ENCODE data around the gene TEC.

TEC gene

DNA sequence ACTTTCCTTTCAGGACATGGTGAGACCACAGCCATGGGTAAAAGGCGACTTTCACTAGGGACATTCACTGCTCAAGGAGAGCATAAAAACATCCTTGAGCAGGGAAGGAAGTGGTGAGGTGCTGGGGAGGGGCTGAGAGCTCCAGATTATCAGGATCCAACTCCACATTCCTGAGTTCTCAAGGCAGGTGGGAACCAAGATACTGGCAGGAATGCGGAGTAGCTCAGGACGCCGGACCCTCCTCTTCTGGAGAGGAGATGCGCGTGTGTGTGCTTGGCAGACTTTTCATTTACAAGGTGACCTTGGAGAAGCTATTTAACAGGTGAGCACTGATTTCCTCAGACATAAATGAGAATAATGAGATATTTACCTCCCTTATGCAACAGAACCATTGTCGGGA lies 94.3 kb downstream of the TEC start:
- Histone ChIP-seq H3K4me3 (ENCODE audit: low read length, poor library complexity, severe bottlenecking) (no peak overlapping the region), H3K27me3 (ENCODE audit: insufficient read depth, low read length, poor library complexity, severe bottlenecking) (no peaks in the 10 kb centered on the region), H2AFZ (ENCODE audit: low read length) (no peak overlapping the region), H3K9me3 (ENCODE audit: insufficient read depth, low read depth, low read length) (peaks cover 7% of the 10 kb centered on the region; the same call in 1 of the 2 replicates), H3K4me1 (ENCODE audit: insufficient read depth, low read length, poor library complexity, severe bottlenecking) (peaks cover 31% of the 10 kb centered on the region), H3K9me2 (replicated peaks; ENCODE audit: low read depth, low read length) (no peaks in the 10 kb centered on the region), H3K4me2 (ENCODE audit: low read depth, low read length, poor library complexity, severe bottlenecking) (peak overlapping the region; percentile 17), H3K79me2 (ENCODE audit: insufficient read depth, low read length) (peaks cover 58% of the 10 kb centered on the region), H4K20me1 (ENCODE audit: insufficient read depth, low read length, poor library complexity, severe bottlenecking) (peaks cover 14% of the 10 kb centered on the region), H3K9ac (ENCODE audit: low read depth, low read length, poor library complexity, severe bottlenecking) (no peak overlapping the region), H3K36me3 (ENCODE audit: insufficient read depth, low read length) (peaks cover 50% of the 10 kb centered on the region; the same call in 1 of the 2 replicates), H3F3A (ENCODE audit: low read depth) (no peaks in the 10 kb centered on the region; the same call in 1 of the 2 replicates)
- no peak for TF ChIP-seq EZH2phosphoT487 (IDR thresholded peaks at IDR 0.05; ENCODE audit: borderline replicate concordance)
- TF ChIP-seq, protein P1, sequence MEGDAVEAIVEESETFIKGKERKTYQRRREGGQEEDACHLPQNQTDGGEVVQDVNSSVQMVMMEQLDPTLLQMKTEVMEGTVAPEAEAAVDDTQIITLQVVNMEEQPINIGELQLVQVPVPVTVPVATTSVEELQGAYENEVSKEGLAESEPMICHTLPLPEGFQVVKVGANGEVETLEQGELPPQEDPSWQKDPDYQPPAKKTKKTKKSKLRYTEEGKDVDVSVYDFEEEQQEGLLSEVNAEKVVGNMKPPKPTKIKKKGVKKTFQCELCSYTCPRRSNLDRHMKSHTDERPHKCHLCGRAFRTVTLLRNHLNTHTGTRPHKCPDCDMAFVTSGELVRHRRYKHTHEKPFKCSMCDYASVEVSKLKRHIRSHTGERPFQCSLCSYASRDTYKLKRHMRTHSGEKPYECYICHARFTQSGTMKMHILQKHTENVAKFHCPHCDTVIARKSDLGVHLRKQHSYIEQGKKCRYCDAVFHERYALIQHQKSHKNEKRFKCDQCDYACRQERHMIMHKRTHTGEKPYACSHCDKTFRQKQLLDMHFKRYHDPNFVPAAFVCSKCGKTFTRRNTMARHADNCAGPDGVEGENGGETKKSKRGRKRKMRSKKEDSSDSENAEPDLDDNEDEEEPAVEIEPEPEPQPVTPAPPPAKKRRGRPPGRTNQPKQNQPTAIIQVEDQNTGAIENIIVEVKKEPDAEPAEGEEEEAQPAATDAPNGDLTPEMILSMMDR (conservative IDR thresholded peaks at IDR 0.05; ENCODE audit: low read length) = no peak

DNA sequence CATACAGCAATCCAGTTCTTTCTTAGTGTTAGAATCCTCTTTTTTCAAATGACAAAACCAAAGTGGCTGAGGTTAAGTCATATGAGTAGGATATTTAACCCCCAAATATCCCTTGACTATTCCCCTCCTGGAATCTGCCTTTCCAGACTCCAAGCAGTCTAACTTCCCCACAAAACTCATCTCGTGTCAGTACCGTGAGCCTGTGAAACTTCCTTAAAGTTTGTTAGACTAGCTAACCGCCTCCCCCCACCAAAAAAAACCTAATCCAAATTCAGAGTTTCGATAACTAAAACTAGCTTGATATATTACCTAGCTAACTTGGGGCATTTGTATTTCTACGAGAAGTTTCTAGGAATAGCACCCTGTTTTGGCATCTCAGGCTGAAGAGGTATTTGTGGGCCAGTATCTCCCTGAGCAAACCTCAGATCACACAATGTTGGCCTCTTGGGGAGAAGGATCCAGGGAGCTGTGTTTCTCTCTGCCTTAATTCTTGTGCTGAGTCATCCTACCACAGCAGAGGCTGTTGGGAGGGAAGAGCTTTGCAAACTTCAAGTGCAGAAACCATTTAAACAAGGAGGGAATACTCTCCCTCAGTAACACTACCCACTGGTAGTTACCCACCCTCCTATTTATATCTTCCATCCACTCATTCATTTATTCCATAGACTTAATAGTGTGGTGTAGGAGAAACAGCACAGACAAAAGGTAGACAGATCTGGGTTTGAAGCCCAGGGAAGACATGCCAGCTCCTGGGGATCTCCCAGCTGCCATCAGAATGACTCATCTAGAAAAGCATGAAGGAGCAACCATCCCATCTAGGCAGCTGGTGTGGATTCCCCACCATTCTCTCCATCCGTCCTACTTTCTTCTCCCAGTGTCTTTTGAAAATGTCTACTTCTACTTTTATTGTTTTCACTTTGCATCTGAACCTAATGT lies 96.3 kb downstream of the TEC start:
- Histone ChIP-seq H3K36me3 (ENCODE audit: insufficient read depth, low read length) (peaks cover 67% of the 10 kb centered on the region; the same call in 1 of the 2 replicates), H4K20me1 (ENCODE audit: insufficient read depth, low read length, poor library complexity, severe bottlenecking) (peaks cover 14% of the 10 kb centered on the region), H3K4me1 (ENCODE audit: insufficient read depth, low read length, poor library complexity, severe bottlenecking) (peaks cover 29% of the 10 kb centered on the region), H3K4me2 (ENCODE audit: low read depth, low read length, poor library complexity, severe bottlenecking) (peak overlapping the region; percentile 48), H3F3A (ENCODE audit: low read depth) (no peaks in the 10 kb centered on the region; the same call in 1 of the 2 replicates), H3K27me3 (ENCODE audit: insufficient read depth, low read length, poor library complexity, severe bottlenecking) (no peaks in the 10 kb centered on the region), H3K9ac (ENCODE audit: low read depth, low read length, poor library complexity, severe bottlenecking) (no peak overlapping the region), H3K4me3 (ENCODE audit: low read length, poor library complexity, severe bottlenecking) (no peak overlapping the region), H2AFZ (ENCODE audit: low read length) (no peak overlapping the region), H3K9me2 (replicated peaks; ENCODE audit: low read depth, low read length) (no peaks in the 10 kb centered on the region), H3K79me2 (ENCODE audit: insufficient read depth, low read length) (peaks cover 40% of the 10 kb centered on the region; the same call in 1 of the 2 replicates), H3K9me3 (ENCODE audit: insufficient read depth, low read depth, low read length) (peaks cover 7% of the 10 kb centered on the region; the same call in 1 of the 2 replicates)
- TF ChIP-seq EZH2phosphoT487 (IDR thresholded peaks at IDR 0.05; ENCODE audit: borderline replicate concordance) = no peak
- TF ChIP-seq, protein P1 (conservative IDR thresholded peaks at IDR 0.05; ENCODE audit: low read length) = no peak

DNA sequence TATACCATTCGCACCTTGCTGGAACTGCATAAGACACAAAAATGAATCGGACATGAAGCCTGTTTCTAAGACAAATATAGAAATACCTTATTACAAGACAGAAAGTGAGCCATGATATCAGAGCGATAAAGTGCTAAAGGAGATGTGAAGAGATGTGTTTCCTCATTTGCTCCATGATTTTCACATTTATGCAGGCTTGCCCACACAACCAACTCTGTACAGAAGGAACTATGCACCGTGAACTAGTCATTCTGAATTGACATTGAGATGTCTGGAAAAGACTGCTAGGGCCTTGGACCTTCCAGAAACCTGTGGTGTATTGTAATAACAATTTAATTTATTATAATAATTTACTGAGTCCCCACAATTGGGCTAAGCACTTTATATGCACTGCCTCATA lies 97.0 kb downstream of the TEC start:
- H4K20me1 ChIP-seq (ENCODE audit: insufficient read depth, low read length, poor library complexity, severe bottlenecking) = peaks cover 14% of the 10 kb centered on the region
- peaks cover 34% of the 10 kb centered on the region; the same call in 1 of the 2 replicates for H3K79me2 ChIP-seq (ENCODE audit: insufficient read depth, low read length)

More for the DNA sequence above, 97.0 kb downstream of the TEC start:
- Histone ChIP-seq H2AFZ (ENCODE audit: low read length) (no peak overlapping the region), H3K9me2 (replicated peaks; ENCODE audit: low read depth, low read length) (no peaks in the 10 kb centered on the region), H3K27me3 (ENCODE audit: insufficient read depth, low read length, poor library complexity, severe bottlenecking) (no peaks in the 10 kb centered on the region), H3K36me3 (ENCODE audit: insufficient read depth, low read length) (peaks cover 69% of the 10 kb centered on the region; the same call in 1 of the 2 replicates), H3K9ac (ENCODE audit: low read depth, low read length, poor library complexity, severe bottlenecking) (no peak overlapping the region), H3K9me3 (ENCODE audit: insufficient read depth, low read depth, low read length) (0 out of 2 replicates have a peak, but pooled peaks cover under 1% of the 10 kb centered on the region), H3K4me2 (ENCODE audit: low read depth, low read length, poor library complexity, severe bottlenecking) (no peak overlapping the region), H3F3A (ENCODE audit: low read depth) (no peaks in the 10 kb centered on the region; the same call in 1 of the 2 replicates), H3K4me1 (ENCODE audit: insufficient read depth, low read length, poor library complexity, severe bottlenecking) (peaks cover 29% of the 10 kb centered on the region), H3K4me3 (ENCODE audit: low read length, poor library complexity, severe bottlenecking) (no peak overlapping the region)
- no peak for TF ChIP-seq EZH2phosphoT487 (IDR thresholded peaks at IDR 0.05; ENCODE audit: borderline replicate concordance)
- TF ChIP-seq, protein P1 (conservative IDR thresholded peaks at IDR 0.05; ENCODE audit: low read length) = no peak

All from Loucy (cell line).